A549 treated with CpdA at 1 μM for 4 hours (cell line): ENCODE results near the gene AK3. TPM values are rescaled to one million over a fixed set of nuclear protein-coding genes. Genes with fewer than 3 reads are reported as not detected.

Source experiments
- total RNA-seq: library from RNA; stranded (reverse); fragments of 200-300 nt; extraction: Qiagen RNA extraction; gene quantifications from 5 replicates; pipeline ENCODE4 v1.2.3, GENCODE V29; 2022; ENCODE audit warnings: low read depth

AK3 gene
- 46.5 to 56.5 TPM (median 53.0 TPM) in 5 replicates for total RNA-seq

GRCh38 chr9:4740638-4741364, at the start of gene AK3:
TSS of gene AK3 (minus strand) at chr9:4741202. CDS start at chr9:4741087, 115 bp downstream.

GRCh38 chr9:4679268-4680172, 61.5 kb downstream of the AK3 start, which contains the start of gene CDC37L1:
TSS of gene CDC37L1 (plus strand) at chr9:4679569. CDS start at chr9:4679768, 199 bp downstream.

GRCh38 chr9:4666042-4666699, 74.8 kb downstream of the AK3 start, which contains the start of gene SPATA6L:
TSS of gene SPATA6L (minus strand) at chr9:4666480. CDS start at chr9:4666250, 230 bp downstream.

GRCh38 chr9:4662108-4662988, 78.7 kb downstream of the AK3 start, which contains the start of gene PLPP6:
TSS of gene PLPP6 (plus strand) at chr9:4662294. CDS start at chr9:4662376, 82 bp downstream.

Other genes starting within 250 kb of the AK3 start
- 9.0 to 10.5 TPM (median 10.0 TPM) in 5 replicates for gene PLPP6, start 78.9 kb downstream of the AK3 start, total RNA-seq
- gene SPATA6L, start 74.7 kb downstream of the AK3 start, total RNA-seq: 1.6 to 2.6 TPM (median 2.0 TPM) in 5 replicates
- gene CDC37L1, start 61.6 kb downstream of the AK3 start, total RNA-seq: 10.6 to 15.8 TPM (median 13.5 TPM) in 5 replicates
- gene RCL1, start 51.7 kb upstream of the AK3 start, total RNA-seq: 35.7 to 42.6 TPM (median 39.6 TPM) in 5 replicates
- gene JAK2, start 244.1 kb upstream of the AK3 start, total RNA-seq: 2.1 to 3.5 TPM (median 3.0 TPM) in 5 replicates